ENCODE results near the gene OSGEP.

GRCh38 chr14:20412411-20412810 lies 42.2 kb downstream of the OSGEP start:
- TF ChIP-seq EZH2 (conservative IDR thresholded peaks at IDR 0.05; ENCODE audit: low read depth, low read length) (no peak), THAP7 (CRISPR knock-in tag; IDR thresholded peaks at IDR 0.05) (no peak), SP1 (IDR thresholded peaks at IDR 0.05) (no peak), SP1 (CRISPR knock-in tag; IDR thresholded peaks at IDR 0.05) (no peak), REST (IDR thresholded peaks at IDR 0.05; ENCODE audit: borderline replicate concordance in 1 of 2, low read depth in 1 of 2, low read length in 2 of 2) (no peak), KLF13 (CRISPR knock-in tag; IDR thresholded peaks at IDR 0.05) (no peak)
- TF ChIP-seq, protein P1, sequence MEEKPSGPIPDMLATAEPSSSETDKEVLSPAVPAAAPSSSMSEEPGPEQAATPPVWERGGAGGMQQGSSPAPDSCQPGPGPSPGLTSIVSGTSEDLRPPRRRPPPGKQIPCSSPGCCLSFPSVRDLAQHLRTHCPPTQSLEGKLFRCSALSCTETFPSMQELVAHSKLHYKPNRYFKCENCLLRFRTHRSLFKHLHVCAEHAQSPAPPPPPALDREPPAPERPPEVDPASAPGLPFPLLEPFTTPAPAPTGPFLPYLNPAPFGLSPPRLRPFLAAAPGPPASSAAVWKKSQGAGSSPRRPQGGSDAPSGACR (CRISPR knock-in tag; IDR thresholded peaks at IDR 0.05) = no peak
